Measurements from ENCODE around the gene DCK. TPM values are rescaled to one million over a fixed set of nuclear protein-coding genes. Genes with fewer than 3 reads are reported as not detected.

The DCK gene
- total and polyA plus RNA-seq, 9 of the 15 experiments (the other 6 are each of a cell fraction or from before 2014, with no cell fraction given): 11.3 to 25.8 (median 19.6) TPM

Other genes starting within 250 kb of the DCK start
- gene GRSF1, start 153.8 kb upstream of the DCK start, total RNA-seq (2014; rRNA removed): 54.0 and 57.8 TPM in 2 replicates
- gene GRSF1, start 153.8 kb upstream of the DCK start, total RNA-seq (2014; rRNA removed; fragmentation: Illumina TruSeq; extraction: Trizol): 105 and 116 TPM in 2 replicates
- 75.1 and 76.0 TPM in 2 replicates for gene GRSF1, start 153.8 kb upstream of the DCK start, total RNA-seq (2015; rRNA removed; fragmentation: Illumina TruSeq; extraction: Trizol)
- gene GRSF1, start 153.8 kb upstream of the DCK start, total RNA-seq (2021): 83.5 and 84.9 TPM in 2 replicates
- gene GRSF1, start 153.8 kb upstream of the DCK start, polyA plus RNA-seq (2011; rRNA removed): 74.4 and 98.8 TPM in 2 replicates
- gene GRSF1, start 153.8 kb upstream of the DCK start, polyA plus RNA-seq (2014; fragmentation: Illumina TruSeq; extraction: Trizol): 75.0 and 87.5 TPM in 2 replicates
- 10 to 100 TPM; 33.0 to 36.8 TPM for gene GRSF1, start 153.8 kb upstream of the DCK start, polyA plus RNA-seq (2014; fragmentation: Nextera tagmentation; extraction: Ambion mirVana)
- gene GRSF1, start 153.8 kb upstream of the DCK start, polyA plus RNA-seq (2014; rRNA removed): 60.9 and 69.5 TPM in 2 replicates
- gene MOB1B, start 91.3 kb upstream of the DCK start, total RNA-seq (2014; rRNA removed): 10.7 and 11.3 TPM in 2 replicates
- 28.5 and 33.3 TPM in 2 replicates for gene MOB1B, start 91.3 kb upstream of the DCK start, total RNA-seq (2014; rRNA removed; fragmentation: Illumina TruSeq; extraction: Trizol)
- 15.1 and 16.8 TPM in 2 replicates for gene MOB1B, start 91.3 kb upstream of the DCK start, total RNA-seq (2015; rRNA removed; fragmentation: Illumina TruSeq; extraction: Trizol)
- gene MOB1B, start 91.3 kb upstream of the DCK start, total RNA-seq (2021): 37.8 and 40.1 TPM in 2 replicates
- gene MOB1B, start 91.3 kb upstream of the DCK start, polyA plus RNA-seq (2011; rRNA removed): 28.9 and 34.8 TPM in 2 replicates
- 25.2 and 27.2 TPM in 2 replicates for gene MOB1B, start 91.3 kb upstream of the DCK start, polyA plus RNA-seq (2014; fragmentation: Illumina TruSeq; extraction: Trizol)
- 1 to 10 TPM; 8.4 to 9.3 TPM for gene MOB1B, start 91.3 kb upstream of the DCK start, polyA plus RNA-seq (2014; fragmentation: Nextera tagmentation; extraction: Ambion mirVana)
- 19.0 and 20.4 TPM in 2 replicates for gene MOB1B, start 91.3 kb upstream of the DCK start, polyA plus RNA-seq (2014; rRNA removed)